Endothelial cell of umbilical vein (primary cell): Measurements from ENCODE around the gene TCTN2. TPM values are rescaled to one million over a fixed set of nuclear protein-coding genes. Genes with fewer than 3 reads are reported as not detected.

Source experiments
- BruUV-seq: library from RNA; stranded (reverse); fragments of 400-500 nt; replicated peaks from 2 replicates; lab custom pipeline; 2021; lab: Mats Ljungman, UMichigan
- CTCF ChIA-PET: fragments of 300-600, 350-600 bp; sonication (Branson Sonifier 250); formaldehyde crosslinking; loops from one replicate; lab custom pipeline; 2021; ENCODE audit warnings: antibody characterized with exemption, inconsistent platforms; lab: Charles Lee
- POLR2A ChIA-PET: fragments of 300-600, 350-600 bp; sonication (Branson Sonifier 250); formaldehyde crosslinking; loops from one replicate; lab custom pipeline; 2021; ENCODE audit warnings: antibody characterized with exemption, inconsistent platforms; lab: Charles Lee
- DNase-seq: peaks from one replicate; pipeline ENCODE4 v3.0.0-alpha.2; 2011; ENCODE audit warnings: low read depth, low spot score
- FAIRE-seq: peaks from 2 replicates; lab custom pipeline; 2011; peaks lifted over from hg19 to GRCh38; lab: Jason Lieb, UNC
- H2AFZ ChIP-seq: 2 replicates; pipeline ENCODE4 v1.6.0; 2012; ENCODE audit warnings: low read depth, low read length, control low read depth, inconsistent platforms
- H3K27ac ChIP-seq: 2 replicates; pipeline ENCODE4 v1.5.1; 2011; ENCODE audit warnings: low read depth, mild to moderate bottlenecking, control low read depth, low read length, moderate library complexity; ENCODE audit not compliant: insufficient read depth
- H3K27me3 ChIP-seq, 2 experiments: 2 replicates each; pipeline versions ENCODE4 v1.6.0 to v1.6.1; 2011; ENCODE audit warnings: low read length in 2 of 2, mixed read lengths in 1 of 2; ENCODE audit not compliant: control insufficient read depth in 2 of 2, insufficient read depth in 2 of 2
- H3K36me3 ChIP-seq, 2 experiments: 2 replicates in 1 of 2; 3 replicates in 1 of 2; pipeline ENCODE4 v1.5.1; 2011; ENCODE audit warnings: low read length in 2 of 2, mild to moderate bottlenecking in 1 of 2, moderate library complexity in 1 of 2; ENCODE audit not compliant: control insufficient read depth in 2 of 2, insufficient read depth in 2 of 2; ENCODE audit errors: extremely low read depth in 1 of 2
- H3K4me1 ChIP-seq: 3 replicates; pipeline ENCODE4 v1.5.1; 2011; ENCODE audit warnings: mild to moderate bottlenecking, low read length; ENCODE audit not compliant: control insufficient read depth, insufficient read depth; ENCODE audit errors: extremely low read depth
- H3K4me2 ChIP-seq: 2 replicates; pipeline ENCODE4 v1.6.1; 2011; ENCODE audit warnings: low read length, control low read depth, mixed read lengths; ENCODE audit not compliant: insufficient read depth
- H3K4me3 ChIP-seq, 3 experiments: fragments of 200-600 bp in 1 of 3; sonication (generic), shearing (Covaris generic) in 1 of 3; replicated peaks in 1 of 3; 2 replicates each; pipeline ENCODE4 v1.5.1; 2011 to 2016; ENCODE audit warnings: control low read depth in 3 of 3, low read length in 3 of 3, mild to moderate bottlenecking in 2 of 3, inconsistent platforms in 1 of 3, low read depth in 1 of 3, moderate library complexity in 1 of 3; ENCODE audit not compliant: insufficient read depth in 1 of 3
- H3K79me2 ChIP-seq: 2 replicates; pipeline ENCODE4 v1.6.0; 2012; ENCODE audit warnings: low read length, inconsistent platforms; ENCODE audit not compliant: control insufficient read depth, insufficient read depth
- H3K9ac ChIP-seq: replicated peaks from 2 replicates; pipeline ENCODE3; 2011; ENCODE audit warnings: low read length, control low read depth; ENCODE audit not compliant: insufficient read depth; ENCODE audit errors: extremely low read depth
- H3K9me1 ChIP-seq: replicated peaks from 3 replicates; pipeline ENCODE4 v1.6.0; 2011; ENCODE audit warnings: mild to moderate bottlenecking, low read length; ENCODE audit not compliant: control insufficient read depth, insufficient read depth; ENCODE audit errors: extremely low read depth
- H3K9me3 ChIP-seq: replicated peaks from 2 replicates; pipeline ENCODE4 v1.5.1; 2012; ENCODE audit warnings: low read length, inconsistent platforms; ENCODE audit not compliant: control insufficient read depth, insufficient read depth
- H4K20me1 ChIP-seq: replicated peaks from 2 replicates; pipeline ENCODE3; 2011; ENCODE audit warnings: mild to moderate bottlenecking, low read length; ENCODE audit not compliant: control insufficient read depth, insufficient read depth; ENCODE audit errors: extremely low read depth
- EZH2 ChIP-seq: IDR thresholded peaks from 2 replicates; pipeline ENCODE4 v1.6.1; 2012; ENCODE audit warnings: borderline replicate concordance, low read depth, mild to moderate bottlenecking, moderate library complexity, low read length, inconsistent platforms; ENCODE audit not compliant: severe bottlenecking
- FOS ChIP-seq: IDR thresholded peaks from 2 replicates; pipeline ENCODE4 v1.6.1; 2011; ENCODE audit warnings: mild to moderate bottlenecking, low read length, moderate library complexity, borderline replicate concordance; ENCODE audit not compliant: insufficient read depth
- GATA2 ChIP-seq: IDR thresholded peaks from 2 replicates; pipeline ENCODE4 v1.7.0; 2011; ENCODE audit warnings: low read depth, mild to moderate bottlenecking, moderate library complexity, mixed read lengths, low read length; ENCODE audit not compliant: insufficient read length, insufficient read depth
- JUN ChIP-seq: IDR thresholded peaks from 2 replicates; pipeline ENCODE4 v1.6.1; 2011; ENCODE audit warnings: borderline replicate concordance, low read depth; ENCODE audit not compliant: insufficient read length, insufficient read depth
- MYC ChIP-seq: IDR thresholded peaks from one replicate; pipeline ENCODE4 v1.6.1; 2011; ENCODE audit warnings: mild to moderate bottlenecking, low read depth, low read length
- POLR2A ChIP-seq: IDR thresholded peaks from 2 replicates; pipeline ENCODE4 v1.6.1; 2012; ENCODE audit warnings: low read depth, mild to moderate bottlenecking, control low read depth, low read length
- POLR2AphosphoS5 ChIP-seq: IDR thresholded peaks from 2 replicates; pipeline ENCODE4 v1.6.1; 2012; ENCODE audit warnings: low read depth, mild to moderate bottlenecking, control low read depth, low read length, moderate library complexity; ENCODE audit not compliant: insufficient read depth
- dilution Hi-C: fragments of 300-500 bp; cut with MboI; formaldehyde crosslinking; loops from one replicate; pipeline ENCODE4 v1.15.0; 2019; ENCODE audit warnings: low sequenced_read_pairs; ENCODE audit not compliant: extremely low pct_ligation_motif_present
- intact Hi-C: fragments of 100-400 bp; cut with micrococcal nuclease; formaldehyde crosslinking; loops from one replicate; pipeline ENCODE4 v1.10.0; 2022
- polyA plus RNA-seq, 4 experiments: library from polyadenylated mRNA; depleted of rRNA in 3 of 4; stranded (reverse) in 3 of 4; unstranded in 1 of 4; fragments of >200 nt; gene quantifications; 2 replicates each; pipeline versions ENCODE4 v1.2.1 to v1.2.3, GENCODE V29; 2011 to 2012; ENCODE audit warnings: missing spikeins in 1 of 4
- total RNA-seq: library from RNA; stranded (reverse); gene quantifications from 2 replicates; pipeline ENCODE4 v1.2.3, GENCODE V29; 2021
- TF ChIP-seq, protein P1 (sequence below): IDR thresholded peaks from 2 replicates; pipeline ENCODE4 v1.6.1; 2011; ENCODE audit not compliant: insufficient read depth, insufficient read length
- TF ChIP-seq, protein P2 (sequence below), 2 donors: IDR thresholded peaks; 1 replicate in 1 of 2; 2 replicates in 1 of 2; pipeline ENCODE4 v1.5.1; 2011; ENCODE audit warnings: low read length in 2 of 2, mild to moderate bottlenecking in 2 of 2, moderate library complexity in 2 of 2, control low read depth in 1 of 2, inconsistent platforms in 1 of 2, low read depth in 1 of 2; ENCODE audit not compliant: insufficient read depth in 1 of 2; ENCODE audit errors: extremely low read depth in 1 of 2

Gene TCTN2
- total and polyA plus RNA-seq, 2 donors (not counting 3 experiments of a cell fraction or from before 2014, with no cell fraction given), result 11.2 to 16.7 TPM

DNA sequence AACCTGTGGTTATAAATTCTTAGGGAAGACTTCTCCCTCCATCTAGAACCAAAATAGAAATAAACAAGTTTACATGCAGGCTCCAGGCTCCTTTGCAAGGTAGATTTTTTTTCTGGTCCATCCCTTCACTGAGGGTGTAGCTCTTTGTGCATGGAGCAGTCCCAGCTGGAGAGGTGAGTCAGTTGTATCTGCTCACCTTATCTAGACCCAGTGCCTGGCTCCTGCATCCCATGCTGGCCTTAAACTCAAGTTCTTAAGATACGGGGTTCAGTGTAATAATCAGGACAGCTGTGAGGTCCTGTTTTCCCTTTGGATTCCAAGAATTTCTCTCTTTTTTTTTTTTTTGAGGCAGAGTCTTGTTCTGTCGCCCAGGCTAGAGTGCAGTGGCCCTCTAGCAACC, 56.0 kb downstream of the TCTN2 start:
- TF ChIP-seq MYC (no peak), JUN (no peak), EZH2 (no peak), POLR2AphosphoS5 (no peak), GATA2 (no peak), POLR2A (no peak), FOS (no peak)
- TF ChIP-seq, protein P1, sequence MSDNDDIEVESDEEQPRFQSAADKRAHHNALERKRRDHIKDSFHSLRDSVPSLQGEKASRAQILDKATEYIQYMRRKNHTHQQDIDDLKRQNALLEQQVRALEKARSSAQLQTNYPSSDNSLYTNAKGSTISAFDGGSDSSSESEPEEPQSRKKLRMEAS, result no peak
- TF ChIP-seq, protein P2, sequence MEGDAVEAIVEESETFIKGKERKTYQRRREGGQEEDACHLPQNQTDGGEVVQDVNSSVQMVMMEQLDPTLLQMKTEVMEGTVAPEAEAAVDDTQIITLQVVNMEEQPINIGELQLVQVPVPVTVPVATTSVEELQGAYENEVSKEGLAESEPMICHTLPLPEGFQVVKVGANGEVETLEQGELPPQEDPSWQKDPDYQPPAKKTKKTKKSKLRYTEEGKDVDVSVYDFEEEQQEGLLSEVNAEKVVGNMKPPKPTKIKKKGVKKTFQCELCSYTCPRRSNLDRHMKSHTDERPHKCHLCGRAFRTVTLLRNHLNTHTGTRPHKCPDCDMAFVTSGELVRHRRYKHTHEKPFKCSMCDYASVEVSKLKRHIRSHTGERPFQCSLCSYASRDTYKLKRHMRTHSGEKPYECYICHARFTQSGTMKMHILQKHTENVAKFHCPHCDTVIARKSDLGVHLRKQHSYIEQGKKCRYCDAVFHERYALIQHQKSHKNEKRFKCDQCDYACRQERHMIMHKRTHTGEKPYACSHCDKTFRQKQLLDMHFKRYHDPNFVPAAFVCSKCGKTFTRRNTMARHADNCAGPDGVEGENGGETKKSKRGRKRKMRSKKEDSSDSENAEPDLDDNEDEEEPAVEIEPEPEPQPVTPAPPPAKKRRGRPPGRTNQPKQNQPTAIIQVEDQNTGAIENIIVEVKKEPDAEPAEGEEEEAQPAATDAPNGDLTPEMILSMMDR (IDR thresholded peaks at IDR 0.05; ENCODE audit: extremely low read depth in 1 of 2, insufficient read depth in 1 of 2, low read depth in 1 of 2, low read length in 2 of 2), result no peak
- no peaks in the 10 kb centered on the region for H3K9me1 ChIP-seq
- H3K4me2 ChIP-seq, result no peak overlapping the region
- no peak overlapping the region for H2AFZ ChIP-seq
- dilution Hi-C loops (no loop called here), intact Hi-C loops (no loop called here)
- DNase-seq (no peak), FAIRE-seq (no peak)
- H3K36me3 ChIP-seq, result peaks cover 12 to 19% of the 10 kb centered on the region in 2 experiments
- H3K79me2 ChIP-seq, result no peaks in the 10 kb centered on the region
- H3K27ac ChIP-seq, result no peak overlapping the region
- H3K9ac ChIP-seq, result no peak overlapping the region
- H3K4me3 ChIP-seq, result no peak overlapping the region
- BruUV-seq, result no TSS peak
- no peaks in the 10 kb centered on the region for H4K20me1 ChIP-seq
- H3K9me3 ChIP-seq, result no peaks in the 10 kb centered on the region
- no peaks in the 10 kb centered on the region for H3K4me1 ChIP-seq
- CTCF ChIA-PET, result interaction anchor here (1.0 kb wide), 1 partner anchor 14 kb away, joined by 3 read pairs; no protein-coding TSS in a partner anchor
- no peaks in the 10 kb centered on the region for H3K27me3 ChIP-seq
- POLR2A ChIA-PET, result no interaction called here
